HTERT RPE-1 (cell line): ENCODE measurements around the gene TRA2A.

Experiments
- in situ Hi-C: fragments of 300-500 bp; cut with MboI; formaldehyde crosslinking; loops from 4 replicates; pipeline ENCODE4 v1.14.3; 2020; ENCODE audit warnings: low sequenced_read_pairs

The TRA2A gene

GRCh38 chr7:23471106-23471859 lies 60.5 kb downstream of the TRA2A start:
- in situ Hi-C loops = no loop called here

- in situ Hi-C loops = no loop called here
Measured at GRCh38 chr7:23470330-23471105, 61.3 kb downstream of the TRA2A start, which contains the start of gene IGF2BP3. Gene IGF2BP3 (minus strand): TSS chr7:23470491. CDS start chr7:23470110, 381 bp downstream.

GRCh38 chr7:23469961-23470250 lies 61.9 kb downstream of the TRA2A start:
- in situ Hi-C loops = no loop called here

GRCh38 chr7:23469150-23469960 lies 62.4 kb downstream of the TRA2A start:
- in situ Hi-C loops = no loop called here

- in situ Hi-C loops = no loop called here
Measured at GRCh38 chr7:23468526-23469149, 63.1 kb downstream of the TRA2A start.

- in situ Hi-C loops = no loop called here
Measured at GRCh38 chr7:23467806-23468525, 63.8 kb downstream of the TRA2A start.

- in situ Hi-C loops = no loop called here
Measured at GRCh38 chr7:23467291-23467805, 64.4 kb downstream of the TRA2A start.

GRCh38 chr7:23462846-23463245 lies 68.9 kb downstream of the TRA2A start:
- in situ Hi-C loops = no loop called here

- in situ Hi-C loops = no loop called here
Measured at GRCh38 chr7:23458044-23458443, 73.7 kb downstream of the TRA2A start.

- in situ Hi-C loops = no loop called here
Measured at GRCh38 chr7:23456093-23456492, 75.7 kb downstream of the TRA2A start.

GRCh38 chr7:23454881-23455526 lies 76.8 kb downstream of the TRA2A start:
- in situ Hi-C loops = no loop called here
